IMR-90 (cell line): ENCODE data around the gene OTOG.

Source experiments
- BHLHE40 ChIP-seq: fragments of 150-350 bp; IDR thresholded peaks from 2 replicates; pipeline ENCODE4 v1.6.1; 2016; ENCODE audit warnings: mild to moderate bottlenecking, low read depth, low read length
- CEBPB ChIP-seq: IDR thresholded peaks from 2 replicates; pipeline ENCODE4 v1.6.1; 2012; ENCODE audit warnings: low read depth, low read length, improper control_type of control experiment
- CTCF ChIP-seq: conservative IDR thresholded peaks from 2 replicates; pipeline ENCODE4 v1.5.1; 2012; ENCODE audit warnings: mild to moderate bottlenecking, low read depth, low read length, improper control_type of control experiment
- ELK1 ChIP-seq: fragments of 150-350 bp; IDR thresholded peaks from 2 replicates; pipeline ENCODE4 v1.6.1; 2016; ENCODE audit warnings: low read depth, mild to moderate bottlenecking, low read length, moderate library complexity, borderline replicate concordance
- FOS ChIP-seq: fragments of 150-350 bp; IDR thresholded peaks from 2 replicates; pipeline ENCODE4 v1.6.1; 2016; ENCODE audit warnings: low read depth, low read length
- MAFK ChIP-seq: IDR thresholded peaks from 2 replicates; pipeline ENCODE4 v1.6.1; 2012; ENCODE audit warnings: low read depth, low read length, improper control_type of control experiment
- MAZ ChIP-seq: IDR thresholded peaks from 2 replicates; pipeline ENCODE4 v1.6.1; 2012; ENCODE audit warnings: low read depth, mild to moderate bottlenecking, low read length, improper control_type of control experiment, moderate library complexity, borderline replicate concordance
- MXI1 ChIP-seq: IDR thresholded peaks from 2 replicates; pipeline ENCODE4 v1.6.1; 2012; ENCODE audit warnings: low read depth, mild to moderate bottlenecking, low read length, moderate library complexity, borderline replicate concordance
- POLR2A ChIP-seq: IDR thresholded peaks from 2 replicates; pipeline ENCODE4 v1.6.1; 2012; ENCODE audit warnings: mild to moderate bottlenecking, low read depth, low read length
- RAD21 ChIP-seq: IDR thresholded peaks from 2 replicates; pipeline ENCODE4 v1.6.1; 2012; ENCODE audit warnings: low read length, improper control_type of control experiment
- RCOR1 ChIP-seq: IDR thresholded peaks from 2 replicates; pipeline ENCODE4 v1.6.1; 2012; ENCODE audit warnings: mild to moderate bottlenecking, low read length, improper control_type of control experiment; ENCODE audit not compliant: insufficient replicate concordance
- RFX5 ChIP-seq: IDR thresholded peaks from 2 replicates; pipeline ENCODE4 v1.8.0; 2012; ENCODE audit warnings: low read depth, mild to moderate bottlenecking, low read length, moderate library complexity
- SMC3 ChIP-seq: fragments of 150-350 bp; IDR thresholded peaks from 2 replicates; pipeline ENCODE4 v1.6.1; 2016; ENCODE audit warnings: low read depth, mild to moderate bottlenecking, antibody characterized with exemption, low read length, moderate library complexity
- TF ChIP-seq, protein P1 (sequence below): fragments of 150-350 bp; IDR thresholded peaks from 2 replicates; pipeline ENCODE4 v1.6.1; 2017; ENCODE audit warnings: mild to moderate bottlenecking, antibody characterized with exemption, low read length, low read depth

DNA sequence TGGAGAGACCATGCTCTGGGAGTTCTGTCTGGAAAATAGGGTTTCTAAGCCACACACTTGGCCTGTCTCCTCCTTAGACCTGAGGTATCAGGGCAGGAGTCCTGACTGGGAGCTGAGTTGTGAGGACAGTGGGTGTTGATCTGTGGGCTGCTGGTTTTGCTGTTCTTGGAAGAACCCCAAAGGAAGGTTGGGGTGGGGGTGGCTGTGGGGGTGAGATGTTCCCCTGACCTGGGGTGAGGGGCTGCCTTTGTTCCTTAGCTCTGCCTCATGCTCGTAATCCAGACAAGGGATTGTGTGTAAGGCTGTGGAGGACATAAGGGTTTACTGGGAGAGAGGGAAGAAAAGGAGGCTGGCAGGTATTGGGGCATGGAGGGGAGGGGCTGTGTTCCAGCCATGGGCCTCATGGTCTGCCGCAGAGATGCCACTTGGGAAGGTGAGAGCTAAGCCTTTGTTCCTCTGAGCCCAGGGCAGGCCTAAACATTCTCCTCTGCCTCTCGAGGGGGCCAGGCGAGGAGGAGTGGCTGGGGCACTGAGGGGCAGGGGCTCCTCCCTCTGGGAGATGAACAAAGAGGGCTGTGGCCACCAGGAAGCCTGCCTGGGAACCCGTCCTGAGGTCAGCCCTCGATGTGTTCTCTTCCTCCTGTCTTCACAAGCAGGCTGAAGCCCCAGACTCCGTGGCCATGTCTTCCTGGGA, 4.4 kb downstream of the OTOG start:
- TF ChIP-seq RAD21 (no peak), POLR2A (no peak), CTCF (no peak), ELK1 (no peak), FOS (no peak), RFX5 (no peak), CEBPB (no peak), MXI1 (no peak), SMC3 (no peak), MAZ (no peak), BHLHE40 (no peak), RCOR1 (no peak), MAFK (no peak)
- TF ChIP-seq, protein P1, sequence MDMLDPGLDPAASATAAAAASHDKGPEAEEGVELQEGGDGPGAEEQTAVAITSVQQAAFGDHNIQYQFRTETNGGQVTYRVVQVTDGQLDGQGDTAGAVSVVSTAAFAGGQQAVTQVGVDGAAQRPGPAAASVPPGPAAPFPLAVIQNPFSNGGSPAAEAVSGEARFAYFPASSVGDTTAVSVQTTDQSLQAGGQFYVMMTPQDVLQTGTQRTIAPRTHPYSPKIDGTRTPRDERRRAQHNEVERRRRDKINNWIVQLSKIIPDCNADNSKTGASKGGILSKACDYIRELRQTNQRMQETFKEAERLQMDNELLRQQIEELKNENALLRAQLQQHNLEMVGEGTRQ: no peak
